Body of pancreas (tissue), 4 donors: ENCODE results near the gene PKP4. TPM values are rescaled to one million over a fixed set of nuclear protein-coding genes. Genes with fewer than 3 reads are reported as not detected.
A peak's percentile ranks its signal among the peaks of the same experiment; 100 is the strongest.

Experiments used
- ATAC-seq: fragments of 150-250 bp; one replicate; pipeline ENCODE4 v1.9.1; 2016
- DNase-seq, 4 donors: peaks; one replicate each; pipeline ENCODE4 v3.0.0-alpha.2; 2019
- H3K27ac ChIP-seq, 4 donors: fragments of 200-600 bp; sonication (generic); 1 replicate in 3 of 4; 2 replicates in 1 of 4; pipeline versions ENCODE4 v1.5.1 to v1.6.1; 2016 to 2019; ENCODE audit warnings: mild to moderate bottlenecking in 1 of 4, mixed read lengths in 1 of 4, moderate library complexity in 1 of 4
- H3K27me3 ChIP-seq, 2 donors: fragments of 200-600 bp; sonication (generic); one replicate each; pipeline ENCODE4 v1.6.0; 2016; ENCODE audit warnings: mild to moderate bottlenecking in 1 of 2
- H3K36me3 ChIP-seq, 2 donors: fragments of 200-600 bp; sonication (generic); replicated peaks in 1 of 2; 2 replicates each; pipeline ENCODE4 v1.5.1; 2016; ENCODE audit warnings: low read depth in 2 of 2; ENCODE audit not compliant: insufficient read depth in 1 of 2
- H3K4me1 ChIP-seq: fragments of 200-600 bp; sonication (generic); one replicate; pipeline ENCODE4 v1.6.0; 2016
- H3K4me3 ChIP-seq, 2 donors: fragments of 200-600 bp; sonication (generic); 1 replicate in 1 of 2; 2 replicates in 1 of 2; pipeline ENCODE4 v1.5.1; 2016 to 2019
- H3K9me3 ChIP-seq, 3 donors: fragments of 200-600 bp; sonication (generic); 1 replicate in 2 of 3; 2 replicates in 1 of 3; pipeline ENCODE4 v1.5.1; 2016
- POLR2A ChIP-seq, 3 donors: fragments of 450-650 bp; IDR thresholded peaks; one replicate each; pipeline ENCODE4 v1.6.1; 2016; ENCODE audit warnings: antibody characterized with exemption in 3 of 3, mild to moderate bottlenecking in 2 of 3
- WGBS, 2 donors: methylation state at CpG; one replicate each; pipeline ENCODE4 v1.1.5; 2017; 5-methylcytosine and 5-hydroxymethylcytosine counted together
- intact Hi-C: fragments of 100-400 bp; cut with DNase I; formaldehyde crosslinking; loops from one replicate; pipeline ENCODE4 v1.15.1; 2023
- total RNA-seq, 2 donors: library from RNA; depleted of rRNA; stranded (reverse); fragments of >200 nt; gene quantifications; one replicate each; pipeline ENCODE4 v1.1.0, GENCODE V29; 2016
- TF ChIP-seq, protein P1 (sequence below), 7 experiments: fragments of 450-650 bp in 4 of 7; fragments of 200-600 bp in 3 of 7; sonication (generic) in 3 of 7; IDR thresholded peaks; one replicate each; pipeline ENCODE4 v1.5.1; 2016 to 2019; ENCODE audit warnings: antibody characterized with exemption in 7 of 7

PKP4 gene
- total RNA-seq, 2 donors from 2014 or later, result 36.3 to 50.1 TPM

DNA sequence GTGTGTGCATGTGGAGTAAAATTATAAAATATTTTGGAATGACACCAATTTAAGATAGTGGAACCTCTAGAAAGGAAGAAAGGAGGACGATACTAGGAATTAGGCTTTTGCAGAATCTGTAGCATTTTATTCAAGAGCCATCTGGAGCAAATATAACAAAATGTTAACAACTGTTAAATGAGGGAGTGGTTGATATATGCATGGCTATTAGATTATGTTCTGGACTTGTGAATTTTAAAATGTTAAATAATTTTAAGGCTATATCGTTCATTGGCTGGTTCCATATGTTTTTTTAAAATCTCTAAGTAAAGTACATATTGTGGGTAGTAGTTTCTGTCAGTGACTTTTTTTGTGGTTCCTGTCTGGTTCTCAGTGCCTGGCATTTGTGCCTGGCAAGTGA is 123.2 kb downstream of the PKP4 start:
- H3K9me3 ChIP-seq, result no peaks in the 10 kb centered on the region
- 90 to 97% methylated on average over 2 of the region's 2 CpGs for WGBS, 2 donors
- H3K4me1 ChIP-seq, result peaks cover 10% of the 10 kb centered on the region
- H3K27ac ChIP-seq, result no peak overlapping the region
- H3K4me3 ChIP-seq, result no peak overlapping the region
- no peaks in the 10 kb centered on the region for H3K36me3 ChIP-seq
- H3K27me3 ChIP-seq, result no peaks in the 10 kb centered on the region
- intact Hi-C loops, result no loop called here
- no peak for DNase-seq
- TF ChIP-seq, protein P1, sequence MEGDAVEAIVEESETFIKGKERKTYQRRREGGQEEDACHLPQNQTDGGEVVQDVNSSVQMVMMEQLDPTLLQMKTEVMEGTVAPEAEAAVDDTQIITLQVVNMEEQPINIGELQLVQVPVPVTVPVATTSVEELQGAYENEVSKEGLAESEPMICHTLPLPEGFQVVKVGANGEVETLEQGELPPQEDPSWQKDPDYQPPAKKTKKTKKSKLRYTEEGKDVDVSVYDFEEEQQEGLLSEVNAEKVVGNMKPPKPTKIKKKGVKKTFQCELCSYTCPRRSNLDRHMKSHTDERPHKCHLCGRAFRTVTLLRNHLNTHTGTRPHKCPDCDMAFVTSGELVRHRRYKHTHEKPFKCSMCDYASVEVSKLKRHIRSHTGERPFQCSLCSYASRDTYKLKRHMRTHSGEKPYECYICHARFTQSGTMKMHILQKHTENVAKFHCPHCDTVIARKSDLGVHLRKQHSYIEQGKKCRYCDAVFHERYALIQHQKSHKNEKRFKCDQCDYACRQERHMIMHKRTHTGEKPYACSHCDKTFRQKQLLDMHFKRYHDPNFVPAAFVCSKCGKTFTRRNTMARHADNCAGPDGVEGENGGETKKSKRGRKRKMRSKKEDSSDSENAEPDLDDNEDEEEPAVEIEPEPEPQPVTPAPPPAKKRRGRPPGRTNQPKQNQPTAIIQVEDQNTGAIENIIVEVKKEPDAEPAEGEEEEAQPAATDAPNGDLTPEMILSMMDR (IDR thresholded peaks at IDR 0.05), result no peak
- no peak for TF ChIP-seq POLR2A (IDR thresholded peaks at IDR 0.05)
- ATAC-seq, result no peak

DNA sequence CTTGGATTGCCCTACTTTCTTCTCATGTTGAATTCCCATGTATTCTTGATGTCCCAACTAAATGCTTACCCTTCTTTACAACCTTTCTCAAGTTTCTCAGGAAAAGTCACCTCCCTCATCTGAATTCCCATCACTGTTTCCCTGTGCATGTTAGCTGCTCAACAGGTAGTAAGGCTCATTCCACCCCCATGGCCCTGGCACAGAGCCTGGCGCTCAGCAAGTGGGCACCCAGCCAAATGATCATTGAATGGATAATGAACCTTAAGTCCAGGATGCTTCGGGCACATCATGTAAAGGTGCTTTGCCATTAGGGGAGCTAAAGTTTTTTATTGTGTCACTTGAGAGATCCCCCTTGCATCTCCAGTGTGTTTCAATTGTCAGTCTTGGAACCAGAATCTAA is 124.0 kb downstream of the PKP4 start:
- H3K27ac ChIP-seq, result no peak overlapping the region
- no peak for TF ChIP-seq POLR2A (IDR thresholded peaks at IDR 0.05)
- TF ChIP-seq, protein P1 (IDR thresholded peaks at IDR 0.05), result no peak
- H3K4me3 ChIP-seq, result no peak overlapping the region
- ATAC-seq (no peak), DNase-seq (peak in 3 of 4 donors; percentile 17 to 27 (median 18))
- H3K36me3 ChIP-seq, result no peaks in the 10 kb centered on the region
- 78 to 85% methylated on average over 2 of the region's 2 CpGs for WGBS, 2 donors
- H3K27me3 ChIP-seq, result no peaks in the 10 kb centered on the region
- peaks cover 6% of the 10 kb centered on the region for H3K4me1 ChIP-seq
- intact Hi-C loops, result no loop called here
- H3K9me3 ChIP-seq, result no peaks in the 10 kb centered on the region

DNA sequence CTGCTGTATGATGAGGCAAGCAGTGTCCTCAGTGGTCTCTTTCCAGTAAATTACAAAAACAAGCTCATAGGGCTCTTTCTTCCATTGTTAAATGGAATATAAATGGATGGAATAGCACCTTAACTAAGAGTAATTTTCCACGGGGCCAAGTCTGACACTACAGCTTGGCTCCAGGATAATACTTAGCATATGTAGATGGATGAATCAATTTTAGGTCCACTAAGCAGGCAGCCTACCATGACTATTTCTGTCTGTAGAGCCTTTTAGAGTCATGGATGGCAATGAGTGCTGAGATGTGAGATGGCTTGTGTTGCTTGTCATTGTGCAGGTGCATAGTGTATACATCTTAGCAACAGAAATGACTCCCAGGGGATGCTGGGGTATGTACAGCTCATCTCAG is 125.9 kb downstream of the PKP4 start:
- H3K4me1 ChIP-seq, result peaks cover 6% of the 10 kb centered on the region
- TF ChIP-seq POLR2A (IDR thresholded peaks at IDR 0.05), result no peak
- TF ChIP-seq, protein P1 (IDR thresholded peaks at IDR 0.05), result no peak
- WGBS, 2 donors, result 88 to 92% methylated on average over 1 of the region's 1 CpG
- ATAC-seq (no peak), DNase-seq (no peak)
- no peaks in the 10 kb centered on the region for H3K9me3 ChIP-seq
- H3K36me3 ChIP-seq, result no peaks in the 10 kb centered on the region
- no peak overlapping the region for H3K27ac ChIP-seq
- no peaks in the 10 kb centered on the region for H3K27me3 ChIP-seq
- intact Hi-C loops, result no loop called here
- no peak overlapping the region for H3K4me3 ChIP-seq

DNA sequence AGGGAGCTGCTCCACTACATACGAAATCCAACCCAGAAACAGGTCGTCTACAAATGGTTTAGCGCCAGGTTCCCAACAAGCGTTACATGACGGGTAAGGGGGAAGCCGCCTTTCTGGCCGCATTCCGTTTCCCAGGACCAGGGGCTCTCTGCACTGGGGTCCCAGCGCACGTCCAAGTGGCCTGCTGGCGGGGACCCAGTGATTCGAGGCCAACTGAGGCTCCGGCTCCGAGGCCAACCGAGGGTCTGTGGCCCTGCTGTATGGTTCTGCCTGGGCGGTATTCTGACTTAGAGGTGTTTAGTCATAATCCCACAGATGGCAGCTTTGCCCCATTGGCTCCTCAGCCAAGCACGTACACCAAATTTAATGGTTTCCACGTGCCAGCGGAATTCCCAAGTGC is 127.2 kb downstream of the PKP4 start:
- TF ChIP-seq, protein P1 (IDR thresholded peaks at IDR 0.05), result no peak
- no peak for TF ChIP-seq POLR2A (IDR thresholded peaks at IDR 0.05)
- Histone ChIP-seq H3K27ac (no peak overlapping the region), H3K4me3 (no peak overlapping the region), H3K27me3 (no peaks in the 10 kb centered on the region), H3K4me1 (peaks cover 6% of the 10 kb centered on the region), H3K9me3 (no peaks in the 10 kb centered on the region), H3K36me3 (no peaks in the 10 kb centered on the region)
- DNase-seq, result no peak
- WGBS, 2 donors, result 97% methylated on average over 19 of the region's 19 CpGs
- intact Hi-C loops, result no loop called here
- no peak for ATAC-seq

DNA sequence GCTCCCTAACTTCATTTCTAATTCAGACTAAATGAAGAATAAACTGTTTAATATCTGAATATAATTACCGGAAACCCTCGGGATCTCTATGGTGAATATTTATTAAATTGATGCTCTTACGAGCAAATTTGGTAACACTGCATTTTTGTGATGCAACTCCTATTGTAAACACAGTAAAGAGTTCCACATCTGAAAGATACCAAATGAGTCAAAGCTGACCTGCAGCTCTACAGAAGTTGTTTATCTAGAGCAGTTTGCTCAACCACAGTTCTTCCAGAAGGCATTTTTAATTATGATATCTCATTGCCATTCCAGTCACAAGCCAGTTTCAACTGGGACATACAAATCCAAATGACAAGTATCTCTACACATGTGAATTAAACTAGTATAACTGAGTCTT is 129.7 kb downstream of the PKP4 start:
- Histone ChIP-seq H3K9me3 (no peaks in the 10 kb centered on the region), H3K27ac (no peak overlapping the region), H3K36me3 (no peaks in the 10 kb centered on the region), H3K4me1 (peaks cover 6% of the 10 kb centered on the region), H3K4me3 (no peak overlapping the region), H3K27me3 (no peaks in the 10 kb centered on the region)
- DNase-seq (no peak), ATAC-seq (no peak)
- WGBS, 2 donors, result 61 to 91% methylated on average over 3 of the region's 3 CpGs
- intact Hi-C loops, result no loop called here
- no peak for TF ChIP-seq POLR2A (IDR thresholded peaks at IDR 0.05)
- TF ChIP-seq, protein P1 (IDR thresholded peaks at IDR 0.05), result no peak
